Measurements from ENCODE around the gene CDC42BPA.
"Not testable (repeated sequence)": the region's sequence is repeated elsewhere in the genome, so short reads cannot be mapped to it uniquely, and the experiment has no call there.

CDC42BPA gene

GRCh38 chr1:226960944-226961765 lies 357.1 kb downstream of the CDC42BPA start:
- H3K27me3 ChIP-seq (ENCODE audit: control insufficient read depth, insufficient read depth, low read length), result no peaks in the 10 kb centered on the region
- no peaks in the 10 kb centered on the region for H3K36me3 ChIP-seq (ENCODE audit: control insufficient read depth, insufficient read depth, low read length)
- peaks cover 7% of the 10 kb centered on the region for H3K4me1 ChIP-seq (ENCODE audit: control insufficient read depth, insufficient read depth, low read length)
- no peak overlapping the region for H3K4me3 ChIP-seq (ENCODE audit: low read length)
- no peaks in the 10 kb centered on the region for H3K9me3 ChIP-seq (ENCODE audit: control insufficient read depth, low read length)
- no peak overlapping the region for H3K9ac ChIP-seq (ENCODE audit: low read length)

GRCh38 chr1:226960256-226960655 lies 358.0 kb downstream of the CDC42BPA start:
- Histone ChIP-seq H3K4me3 (ENCODE audit: low read length) (no peak overlapping the region), H3K4me1 (ENCODE audit: control insufficient read depth, insufficient read depth, low read length) (peaks cover 7% of the 10 kb centered on the region), H3K36me3 (ENCODE audit: control insufficient read depth, insufficient read depth, low read length) (no peaks in the 10 kb centered on the region), H3K9ac (ENCODE audit: low read length) (no peak overlapping the region), H3K27me3 (ENCODE audit: control insufficient read depth, insufficient read depth, low read length) (no peaks in the 10 kb centered on the region), H3K9me3 (ENCODE audit: control insufficient read depth, low read length) (no peaks in the 10 kb centered on the region)

DNA sequence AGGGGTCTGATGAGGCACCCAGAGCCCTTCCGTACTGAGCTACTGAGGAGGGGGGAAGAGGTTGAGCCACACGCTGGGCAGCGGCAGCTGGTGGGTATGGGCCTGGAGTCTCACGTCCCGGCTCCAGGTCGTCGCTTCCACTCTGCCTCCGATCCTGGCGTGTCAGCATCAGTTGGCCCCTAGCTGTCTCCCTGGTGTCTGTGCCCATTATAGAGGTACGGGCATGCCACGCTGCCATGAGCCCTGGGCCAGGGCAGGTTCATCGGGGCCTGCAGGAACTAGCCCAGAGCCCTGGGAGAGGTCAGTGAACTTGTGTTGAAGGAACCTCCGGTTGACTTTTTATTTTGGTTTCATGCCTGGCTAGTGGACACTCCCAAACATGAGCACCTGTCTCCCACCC lies 360.0 kb downstream of the CDC42BPA start:
- H3K4me3 ChIP-seq (ENCODE audit: low read length), result no peak overlapping the region
- no peaks in the 10 kb centered on the region for H3K9me3 ChIP-seq (ENCODE audit: control insufficient read depth, low read length)
- no peaks in the 10 kb centered on the region for H3K27me3 ChIP-seq (ENCODE audit: control insufficient read depth, insufficient read depth, low read length)
- peaks cover 7% of the 10 kb centered on the region for H3K4me1 ChIP-seq (ENCODE audit: control insufficient read depth, insufficient read depth, low read length)
- H3K9ac ChIP-seq (ENCODE audit: low read length), result no peak overlapping the region
- H3K36me3 ChIP-seq (ENCODE audit: control insufficient read depth, insufficient read depth, low read length), result no peaks in the 10 kb centered on the region

DNA sequence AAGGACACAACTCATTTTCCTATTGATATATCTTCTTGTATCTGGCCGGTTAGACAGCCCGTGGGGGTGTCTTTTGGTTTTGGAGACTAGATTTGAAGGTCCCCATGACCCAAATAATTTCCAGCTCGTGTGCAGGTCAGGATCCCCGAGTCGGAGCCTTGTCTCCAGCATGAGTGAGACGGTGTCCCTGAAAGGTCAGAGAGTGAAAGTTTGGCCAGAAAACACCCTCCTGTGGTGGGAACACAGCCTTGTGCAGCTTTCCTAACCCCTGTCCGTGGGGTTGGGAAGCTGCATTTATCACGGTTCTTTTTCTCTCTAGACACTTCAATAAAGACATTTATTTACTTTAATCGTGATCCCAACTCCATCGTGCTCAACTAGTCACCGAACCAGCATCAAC lies 360.6 kb downstream of the CDC42BPA start:
- Histone ChIP-seq H3K9ac (ENCODE audit: low read length) (no peak overlapping the region), H3K4me3 (ENCODE audit: low read length) (no peak overlapping the region), H3K27me3 (ENCODE audit: control insufficient read depth, insufficient read depth, low read length) (no peaks in the 10 kb centered on the region), H3K36me3 (ENCODE audit: control insufficient read depth, insufficient read depth, low read length) (no peaks in the 10 kb centered on the region), H3K9me3 (ENCODE audit: control insufficient read depth, low read length) (no peaks in the 10 kb centered on the region), H3K4me1 (ENCODE audit: control insufficient read depth, insufficient read depth, low read length) (peaks cover 7% of the 10 kb centered on the region)

GRCh38 chr1:226956942-226957713 lies 361.2 kb downstream of the CDC42BPA start:
- Histone ChIP-seq H3K4me3 (ENCODE audit: low read length) (no peak overlapping the region), H3K9ac (ENCODE audit: low read length) (no peak overlapping the region), H3K4me1 (ENCODE audit: control insufficient read depth, insufficient read depth, low read length) (peaks cover 7% of the 10 kb centered on the region), H3K36me3 (ENCODE audit: control insufficient read depth, insufficient read depth, low read length) (no peaks in the 10 kb centered on the region), H3K27me3 (ENCODE audit: control insufficient read depth, insufficient read depth, low read length) (no peaks in the 10 kb centered on the region), H3K9me3 (ENCODE audit: control insufficient read depth, low read length) (no peaks in the 10 kb centered on the region)

DNA sequence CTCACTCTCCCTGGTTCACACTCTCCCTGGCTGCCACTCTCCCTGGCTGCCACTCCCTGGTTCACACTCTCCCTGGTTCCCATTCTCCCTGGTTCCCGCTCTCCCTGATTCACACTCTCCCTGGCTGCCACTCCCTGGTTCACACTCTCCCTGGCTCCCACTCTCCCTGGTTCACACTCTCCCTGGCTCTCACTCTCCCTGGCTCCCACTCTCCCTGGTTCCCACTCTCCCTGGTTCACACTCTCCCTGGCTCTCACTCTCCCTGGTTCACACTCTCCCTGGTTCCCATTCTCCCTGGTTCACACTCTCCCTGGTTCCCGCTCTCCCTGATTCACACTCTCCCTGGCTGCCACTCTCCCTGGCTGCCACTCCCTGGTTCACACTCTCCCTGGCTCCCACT lies 362.4 kb downstream of the CDC42BPA start:
- H3K36me3 ChIP-seq (ENCODE audit: control insufficient read depth, insufficient read depth, low read length); H3K9me3 ChIP-seq (ENCODE audit: control insufficient read depth, low read length); H3K4me3 ChIP-seq (ENCODE audit: low read length); H3K4me1 ChIP-seq (ENCODE audit: control insufficient read depth, insufficient read depth, low read length); H3K27me3 ChIP-seq (ENCODE audit: control insufficient read depth, insufficient read depth, low read length); H3K9ac ChIP-seq (ENCODE audit: low read length): not testable (repeated sequence)

- H3K4me1 ChIP-seq (ENCODE audit: control insufficient read depth, insufficient read depth, low read length), result peaks cover 7% of the 10 kb centered on the region
- no peaks in the 10 kb centered on the region for H3K27me3 ChIP-seq (ENCODE audit: control insufficient read depth, insufficient read depth, low read length)
- H3K9ac ChIP-seq (ENCODE audit: low read length), result no peak overlapping the region
- H3K4me3 ChIP-seq (ENCODE audit: low read length), result no peak overlapping the region
- no peaks in the 10 kb centered on the region for H3K36me3 ChIP-seq (ENCODE audit: control insufficient read depth, insufficient read depth, low read length)
- H3K9me3 ChIP-seq (ENCODE audit: control insufficient read depth, low read length), result no peaks in the 10 kb centered on the region
Measured at GRCh38 chr1:226954777-226955176, 363.5 kb downstream of the CDC42BPA start.

- Histone ChIP-seq H3K4me1 (ENCODE audit: control insufficient read depth, insufficient read depth, low read length) (peaks cover 5% of the 10 kb centered on the region), H3K27me3 (ENCODE audit: control insufficient read depth, insufficient read depth, low read length) (no peaks in the 10 kb centered on the region), H3K9me3 (ENCODE audit: control insufficient read depth, low read length) (no peaks in the 10 kb centered on the region), H3K4me3 (ENCODE audit: low read length) (no peak overlapping the region), H3K36me3 (ENCODE audit: control insufficient read depth, insufficient read depth, low read length) (no peaks in the 10 kb centered on the region), H3K9ac (ENCODE audit: low read length) (no peak overlapping the region)
Measured at GRCh38 chr1:226954337-226954736, 364.0 kb downstream of the CDC42BPA start.

GRCh38 chr1:226953175-226953800 lies 365.0 kb downstream of the CDC42BPA start:
- Histone ChIP-seq H3K9ac (ENCODE audit: low read length) (no peak overlapping the region), H3K9me3 (ENCODE audit: control insufficient read depth, low read length) (no peaks in the 10 kb centered on the region), H3K4me1 (ENCODE audit: control insufficient read depth, insufficient read depth, low read length) (no peaks in the 10 kb centered on the region), H3K36me3 (ENCODE audit: control insufficient read depth, insufficient read depth, low read length) (no peaks in the 10 kb centered on the region), H3K4me3 (ENCODE audit: low read length) (no peak overlapping the region), H3K27me3 (ENCODE audit: control insufficient read depth, insufficient read depth, low read length) (no peaks in the 10 kb centered on the region)

DNA sequence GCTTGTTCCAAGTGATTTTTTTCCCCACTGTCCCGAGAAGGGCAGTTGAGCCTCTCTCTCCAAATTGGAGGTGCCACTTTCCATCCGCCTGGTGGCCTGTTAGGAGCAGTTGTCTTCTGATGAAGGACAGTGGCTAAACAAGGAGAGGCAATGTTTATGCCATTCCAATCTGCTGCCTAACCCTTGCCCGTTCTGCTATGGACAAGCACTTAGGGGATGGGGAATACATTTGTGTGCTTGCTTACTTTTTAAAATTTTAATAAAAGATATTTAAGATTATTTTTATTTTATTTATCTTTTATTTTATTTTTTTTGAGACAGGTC lies 366.2 kb downstream of the CDC42BPA start:
- Histone ChIP-seq H3K9ac (ENCODE audit: low read length) (no peak overlapping the region), H3K4me1 (ENCODE audit: control insufficient read depth, insufficient read depth, low read length) (peaks cover 3% of the 10 kb centered on the region), H3K4me3 (ENCODE audit: low read length) (no peak overlapping the region), H3K9me3 (ENCODE audit: control insufficient read depth, low read length) (no peaks in the 10 kb centered on the region), H3K36me3 (ENCODE audit: control insufficient read depth, insufficient read depth, low read length) (no peaks in the 10 kb centered on the region), H3K27me3 (ENCODE audit: control insufficient read depth, insufficient read depth, low read length) (no peaks in the 10 kb centered on the region)

DNA sequence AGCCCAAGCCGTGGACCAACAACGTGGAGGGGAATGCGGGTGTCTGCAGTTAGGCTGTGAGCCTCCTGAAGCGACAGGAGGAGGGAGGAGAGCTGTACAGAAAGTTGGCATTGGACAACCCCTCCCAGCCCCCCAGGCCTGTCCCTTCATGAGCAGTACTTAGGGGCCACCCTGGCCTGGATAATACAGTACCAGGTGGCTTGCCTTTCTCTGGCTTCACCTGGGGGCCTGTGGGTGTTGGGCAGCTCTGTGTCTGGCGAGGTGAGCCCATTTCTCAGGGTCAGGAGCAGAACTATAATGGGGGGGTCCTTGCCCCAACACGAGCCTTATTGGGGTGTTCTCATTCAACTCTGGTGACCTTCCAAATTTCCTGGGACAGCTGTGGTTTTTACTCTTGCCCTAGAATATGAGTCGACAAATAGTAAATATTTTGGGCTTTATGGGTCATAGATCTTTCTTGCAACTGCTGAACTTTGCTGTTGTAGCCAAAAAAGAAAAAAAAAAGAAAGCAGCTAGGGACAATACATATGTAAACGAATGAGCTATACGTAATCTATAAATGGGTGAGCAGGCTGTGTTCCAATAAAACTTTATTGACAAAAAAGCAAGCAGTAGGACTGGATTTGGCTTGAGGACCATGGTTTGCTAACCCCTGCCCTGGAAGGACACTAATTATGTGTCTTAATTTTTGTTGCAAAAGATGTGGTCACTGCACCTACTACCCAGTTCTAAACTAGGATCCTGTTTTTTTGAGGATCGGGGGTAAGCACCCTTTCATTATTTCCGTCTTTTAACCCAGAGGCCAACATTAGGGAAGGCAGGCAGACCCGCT lies 366.8 kb downstream of the CDC42BPA start:
- H3K4me1 ChIP-seq (ENCODE audit: control insufficient read depth, insufficient read depth, low read length), result peaks cover 9% of the 10 kb centered on the region
- H3K9me3 ChIP-seq (ENCODE audit: control insufficient read depth, low read length), result no peaks in the 10 kb centered on the region
- H3K36me3 ChIP-seq (ENCODE audit: control insufficient read depth, insufficient read depth, low read length), result no peaks in the 10 kb centered on the region
- H3K9ac ChIP-seq (ENCODE audit: low read length), result no peak overlapping the region
- no peak overlapping the region for H3K4me3 ChIP-seq (ENCODE audit: low read length)
- no peaks in the 10 kb centered on the region for H3K27me3 ChIP-seq (ENCODE audit: control insufficient read depth, insufficient read depth, low read length)

Data from mucosa of stomach (tissue), 1 donor.